NK-92 (cell line): ENCODE measurements around the gene TMEM183A.
"Not testable (repeated sequence)": the region's sequence is repeated elsewhere in the genome, so short reads cannot be mapped to it uniquely, and the experiment has no call there.

Experiments
- DNase-seq: peaks from one replicate; lab custom pipeline; 2025; ENCODE audit not compliant: unreplicated experiment; lab: John Stamatoyannopoulos, UW

TMEM183A gene

DNA sequence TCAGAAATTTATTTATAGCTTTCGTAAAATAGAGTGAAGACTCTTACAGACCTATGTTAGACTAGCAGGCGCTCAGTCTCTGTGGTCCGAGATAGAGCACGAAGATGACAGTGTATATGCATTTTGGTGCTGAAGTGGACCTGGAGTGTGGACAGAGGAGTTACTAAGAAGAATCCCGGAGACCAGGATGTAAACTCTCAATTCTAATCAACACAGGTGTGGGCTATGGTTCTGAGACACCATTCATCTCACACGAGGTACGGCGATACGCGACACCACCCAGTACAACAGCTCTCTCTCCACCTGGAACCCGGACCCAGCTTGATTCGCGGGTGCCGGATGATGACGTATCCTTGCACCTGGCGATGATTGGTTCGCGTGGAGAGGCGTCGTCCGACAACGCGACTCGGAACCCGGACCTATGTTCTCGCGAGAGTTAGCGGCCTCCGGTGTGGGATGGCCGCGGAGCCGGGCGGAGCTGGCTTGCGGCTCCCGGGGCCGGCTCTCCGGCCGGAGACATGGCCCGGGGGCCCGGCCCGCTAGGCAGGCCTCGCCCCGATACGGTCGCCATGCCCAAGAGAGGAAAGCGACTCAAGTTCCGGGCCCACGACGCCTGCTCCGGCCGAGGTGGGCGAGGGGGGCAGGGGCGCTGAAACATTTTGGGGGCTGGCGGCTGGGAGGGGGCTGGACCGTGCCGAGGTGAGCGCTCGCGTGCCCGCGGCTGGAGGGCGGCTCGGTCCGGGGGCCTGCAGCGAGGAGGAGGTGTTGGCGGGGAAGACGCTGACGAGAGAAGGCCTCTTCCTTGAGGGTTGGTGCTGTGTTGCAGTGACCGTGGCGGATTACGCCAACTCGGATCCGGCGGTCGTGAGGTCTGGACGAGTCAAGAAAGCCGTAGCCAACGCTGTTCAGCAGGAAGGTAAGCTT, at the start of gene TMEM183A:
Gene TMEM183A, plus strand, starts transcription at position 427 of the 924 bp plus-strand sequence. Its CDS starts 92 bp downstream, at position 519.
- DNase-seq: peak; percentile 75

GRCh38 chr1:202957733-202958543, 49.2 kb upstream of the TMEM183A start, which contains the start of gene ADIPOR1:
Gene ADIPOR1, minus strand, starts transcription at chr1:202958312. Its CDS starts 7,242 bp downstream, at chr1:202951070.
- peak; percentile 58 for DNase-seq

GRCh38 chr1:202958544-202959275, 48.5 kb upstream of the TMEM183A start:
- no peak for DNase-seq

- DNase-seq: no peak
Observed at GRCh38 chr1:202959276-202959620, 47.9 kb upstream of the TMEM183A start.

DNA sequence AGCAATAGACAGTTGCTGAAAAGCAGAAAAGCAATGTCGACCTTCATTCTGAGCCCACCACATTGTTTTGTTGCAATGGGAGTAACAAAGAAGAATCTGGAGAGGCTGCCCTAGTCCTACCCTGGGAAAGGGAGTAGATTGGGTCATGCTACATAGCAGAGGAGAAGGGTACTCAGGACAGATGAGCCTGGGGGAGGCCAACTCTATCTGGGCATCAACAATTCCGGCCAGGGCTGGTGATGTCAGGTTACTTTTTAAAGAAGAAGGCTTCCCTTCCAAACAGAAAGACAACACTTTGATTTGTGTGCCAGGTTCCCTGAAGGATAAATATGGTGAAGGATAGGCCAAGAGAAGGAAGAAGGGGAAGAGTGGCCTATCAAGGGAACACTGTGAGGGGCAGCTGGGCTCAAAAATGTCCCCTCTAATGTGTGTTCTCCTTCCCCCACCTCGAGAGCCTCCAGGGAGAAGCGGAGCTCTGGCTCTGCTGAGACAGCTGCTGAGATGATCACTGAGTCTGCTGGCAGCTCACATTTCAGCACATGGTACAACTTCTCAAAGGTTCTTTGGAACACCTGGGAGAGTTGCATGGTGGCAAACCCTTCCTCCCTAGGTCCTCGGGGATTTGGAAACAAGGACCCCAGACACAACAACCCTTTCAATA, 45.8 kb upstream of the TMEM183A start:
- no peak for DNase-seq

- no peak for DNase-seq
Observed at GRCh38 chr1:202964791-202965410, 42.3 kb upstream of the TMEM183A start.

DNA sequence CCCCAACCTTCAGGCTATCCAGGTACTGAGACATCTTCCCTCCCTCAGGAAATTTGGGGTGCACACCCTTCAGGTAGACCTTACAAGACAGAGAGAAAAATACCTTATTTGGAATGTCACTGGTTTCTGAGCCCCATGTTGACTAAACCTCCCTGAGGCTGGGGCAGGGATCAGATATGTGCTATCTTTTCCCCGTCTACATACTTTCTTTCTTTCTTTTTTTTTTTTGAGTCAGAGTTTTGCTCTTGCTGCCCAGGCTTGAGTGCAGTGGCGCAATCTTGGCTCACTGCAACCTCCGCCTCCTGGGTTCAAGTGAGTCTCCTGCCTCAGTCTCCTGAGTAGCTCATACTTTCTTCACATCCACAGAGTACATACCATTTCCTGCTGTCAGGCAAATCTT, 41.8 kb upstream of the TMEM183A start:
- no peak for DNase-seq

DNA sequence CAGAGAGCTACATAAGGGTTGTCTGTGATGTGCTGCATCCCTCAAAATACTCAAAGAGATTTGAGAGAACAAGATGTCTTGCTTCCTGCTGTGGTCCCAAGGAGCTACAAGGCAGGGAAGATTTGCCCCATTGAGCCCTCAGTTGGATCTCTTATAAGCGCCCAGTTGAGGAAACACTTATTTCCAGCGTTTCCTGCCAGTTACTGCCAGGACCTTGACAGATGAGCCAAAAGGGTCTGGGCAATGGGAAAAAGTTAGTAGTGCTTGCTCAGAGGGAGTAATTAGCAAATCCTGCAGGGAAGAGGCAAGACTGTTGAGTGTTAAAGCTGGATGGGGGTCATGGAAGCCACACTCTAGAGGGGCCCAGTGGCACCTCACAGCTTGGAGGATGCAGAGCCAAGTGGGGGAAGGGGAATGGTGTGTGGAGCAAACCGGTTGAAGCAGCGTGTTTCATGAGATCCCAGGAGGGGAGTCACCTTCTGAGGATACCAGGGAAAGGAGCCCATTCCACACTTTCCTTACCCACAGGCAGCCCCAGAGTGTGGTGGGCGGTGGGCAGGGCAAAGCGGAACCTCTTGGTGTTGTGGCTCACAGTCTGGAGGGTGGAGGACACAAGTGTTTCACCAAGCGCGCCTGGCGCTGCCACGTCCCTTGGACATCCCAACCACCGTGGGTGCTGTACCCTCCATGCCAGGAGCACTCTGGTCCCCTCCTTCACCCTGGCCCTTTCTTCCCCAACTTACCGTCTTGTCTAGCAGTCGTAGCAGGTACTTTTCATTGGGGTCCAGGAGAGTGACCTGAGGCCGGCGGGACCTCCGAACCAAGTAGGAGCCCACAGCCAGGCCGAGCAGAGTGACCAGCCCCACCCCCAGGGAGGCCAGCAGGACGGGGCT, 40.9 kb upstream of the TMEM183A start:
- DNase-seq: no peak

DNA sequence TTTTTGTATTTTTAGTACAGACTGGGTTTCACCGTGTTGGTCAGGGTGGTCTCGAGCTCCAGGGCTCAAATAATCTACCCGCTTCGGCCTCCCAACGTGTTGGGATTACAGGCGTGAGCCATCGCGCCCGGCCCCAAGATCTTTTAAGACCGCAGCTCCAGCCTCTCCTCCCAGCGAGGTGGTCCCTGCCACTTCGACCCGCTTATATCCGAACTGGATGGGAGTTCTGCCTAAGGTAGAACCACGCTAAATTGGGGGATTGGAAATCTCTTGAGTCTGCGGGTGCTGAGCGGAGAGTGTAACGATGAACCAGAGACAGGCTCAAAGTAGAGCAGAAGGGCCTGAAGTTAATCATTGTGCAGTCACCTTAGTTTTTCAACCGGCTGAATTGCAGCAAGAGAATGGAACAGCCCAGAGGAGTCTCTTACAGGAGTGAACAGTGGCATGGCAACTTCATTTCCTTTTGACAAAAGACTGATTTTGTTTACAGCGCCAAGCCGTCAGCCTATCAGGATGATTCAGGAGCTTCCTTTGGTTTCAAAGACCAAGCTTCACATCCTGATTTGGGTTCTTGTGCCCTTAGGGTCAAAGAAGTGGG, 39.4 kb upstream of the TMEM183A start:
- DNase-seq: no peak

GRCh38 chr1:202968351-202968750, 38.8 kb upstream of the TMEM183A start:
- DNase-seq: no peak

DNA sequence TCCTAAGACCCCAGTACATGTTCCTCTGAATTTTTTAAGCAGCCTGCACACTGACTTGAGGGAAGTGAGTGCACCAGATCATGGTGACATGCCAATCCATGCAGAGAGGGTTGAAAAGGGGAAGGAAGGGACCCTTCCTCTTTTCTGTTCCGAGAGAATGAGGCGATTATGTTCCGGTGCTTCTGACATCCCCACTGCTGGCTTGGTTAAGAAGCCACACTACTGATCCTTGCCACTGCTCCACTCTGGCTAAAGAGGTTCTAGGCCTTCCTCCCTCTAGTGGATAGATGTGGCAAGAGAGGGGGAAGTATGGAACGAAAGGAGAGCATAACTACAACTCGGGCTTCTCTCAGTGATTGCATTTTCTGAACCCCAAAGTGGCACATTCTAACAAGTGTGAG, 38.3 kb upstream of the TMEM183A start:
- DNase-seq: no peak

DNA sequence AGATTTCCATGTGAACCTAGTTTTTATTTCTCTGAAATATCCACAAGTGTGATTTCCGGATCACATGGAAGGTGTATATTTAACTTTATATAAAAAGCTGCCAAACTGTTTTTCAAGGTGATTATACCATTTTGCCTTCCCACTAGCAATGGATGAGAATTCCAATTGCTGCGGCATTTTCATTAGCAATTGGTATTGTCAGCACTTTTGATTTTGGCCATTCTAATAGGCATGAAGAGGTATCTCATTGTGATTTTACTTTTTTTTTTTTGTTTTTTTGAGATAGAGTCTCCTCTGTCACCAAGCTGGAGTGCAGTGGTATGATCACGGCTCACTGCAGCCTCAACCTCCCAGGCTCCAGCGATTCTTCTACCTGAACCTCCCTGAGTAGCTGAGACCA, 35.1 kb upstream of the TMEM183A start:
- no peak for DNase-seq

DNA sequence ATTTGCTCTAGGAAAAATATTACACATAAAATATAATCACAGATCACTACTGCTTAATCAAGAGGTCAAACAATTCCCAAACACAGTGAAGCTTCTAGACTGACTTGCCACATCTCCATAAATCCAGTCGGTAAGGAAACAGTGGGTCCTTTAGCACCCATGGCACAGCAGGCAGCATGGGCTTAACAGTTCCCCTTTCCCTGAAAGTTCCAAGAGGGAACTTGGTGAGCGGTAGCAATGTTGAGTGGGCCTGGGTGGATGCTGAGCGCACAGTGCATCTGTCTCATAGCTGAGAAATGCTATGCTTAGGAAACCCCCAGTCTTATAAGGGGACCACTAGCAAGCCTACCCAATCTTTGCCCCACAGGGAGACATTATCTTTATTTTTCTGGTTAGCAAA, 32.3 kb upstream of the TMEM183A start:
- DNase-seq: no peak

GRCh38 chr1:202976633-202977032, 30.5 kb upstream of the TMEM183A start:
- DNase-seq: no peak

DNA sequence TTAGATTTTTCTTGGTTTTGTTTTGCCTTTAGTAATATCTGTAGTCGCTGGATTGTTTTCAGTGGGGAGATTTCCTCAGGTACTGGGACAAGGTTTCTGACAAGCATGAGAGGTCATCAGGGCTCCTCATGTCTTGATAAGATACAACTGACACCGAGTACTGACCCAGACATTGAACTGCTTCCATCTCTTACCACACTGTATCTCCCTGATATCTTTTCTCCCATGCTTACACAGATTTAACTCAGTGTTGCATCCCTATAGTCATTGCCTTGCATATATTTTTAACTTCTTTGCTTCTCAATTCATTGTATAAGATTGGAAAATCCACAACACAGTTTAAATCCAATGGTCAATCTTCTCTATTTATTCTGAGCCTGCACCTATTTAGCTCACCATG, 27.7 kb upstream of the TMEM183A start:
- no peak for DNase-seq

GRCh38 chr1:202981939-202982338, 25.2 kb upstream of the TMEM183A start:
- DNase-seq: no peak

GRCh38 chr1:202982715-202983430, 24.3 kb upstream of the TMEM183A start:
- no peak for DNase-seq

- not testable (repeated sequence) for DNase-seq
Observed at GRCh38 chr1:202986120-202986519, 21.1 kb upstream of the TMEM183A start.
